SK-N-SH treated with all-trans-retinoic acid at 6 μM for 48 hours (cell line): ENCODE data around the gene RALGPS1.

ENCODE experiments used
- ATAC-seq: fragments of 200-7000 bp; cut with Tn5 transposase; 3 replicates; pipeline ENCODE4 v1.9.1; 2020; ENCODE audit warnings: mild to moderate bottlenecking, moderate library complexity
- ARNTL ChIP-seq: fragments of 450-650 bp; formaldehyde crosslinking; IDR thresholded peaks from 2 replicates; pipeline ENCODE4 v1.5.0; 2020; ENCODE audit warnings: low read depth, mild to moderate bottlenecking, moderate library complexity, borderline replicate concordance
- BACH2 ChIP-seq: fragments of 250-450 bp; sonication (Bioruptor Pico); IDR thresholded peaks from 2 replicates; pipeline ENCODE4 v1.9.0; 2021; ENCODE audit warnings: mild to moderate bottlenecking, borderline replicate concordance
- CSDC2 ChIP-seq: fragments of 250-450 bp; sonication (Bioruptor Pico); IDR thresholded peaks from 2 replicates; pipeline ENCODE4 v1.5.0; 2020; ENCODE audit warnings: mild to moderate bottlenecking, moderate library complexity
- ESRRG ChIP-seq: fragments of 250-450 bp; sonication (Bioruptor Pico); IDR thresholded peaks from 2 replicates; pipeline ENCODE4 v1.6.1; 2021; ENCODE audit warnings: mild to moderate bottlenecking
- GLIS3 ChIP-seq: fragments of 250-450 bp; sonication (Bioruptor Pico); IDR thresholded peaks from 2 replicates; pipeline ENCODE4 v1.5.0; 2020; ENCODE audit warnings: mild to moderate bottlenecking, moderate library complexity
- OSR1 ChIP-seq: fragments of 250-450 bp; sonication (Bioruptor Pico); IDR thresholded peaks from 2 replicates; pipeline ENCODE4 v1.8.0; 2022; ENCODE audit warnings: moderate library complexity, mild to moderate bottlenecking, inconsistent platforms
- PPARA ChIP-seq: fragments of 250-450 bp; sonication (Bioruptor Pico); IDR thresholded peaks from 2 replicates; pipeline ENCODE4 v1.5.0; 2020; ENCODE audit warnings: mild to moderate bottlenecking, borderline replicate concordance
- RARB ChIP-seq: fragments of 250-450 bp; sonication (Bioruptor Pico); IDR thresholded peaks from 2 replicates; pipeline ENCODE4 v1.8.0; 2021; ENCODE audit warnings: mild to moderate bottlenecking, moderate library complexity
- SNAI2 ChIP-seq: fragments of 250-450 bp; sonication (Bioruptor Pico); IDR thresholded peaks from 2 replicates; pipeline ENCODE4 v1.5.0; 2020; ENCODE audit warnings: mild to moderate bottlenecking, moderate library complexity
- TCF4 ChIP-seq: fragments of 250-450 bp; sonication (Bioruptor Pico); IDR thresholded peaks from 2 replicates; pipeline ENCODE4 v1.8.0; 2021; ENCODE audit warnings: mild to moderate bottlenecking, moderate library complexity, borderline replicate concordance
- TOX ChIP-seq: fragments of 250-450 bp; sonication (Bioruptor Pico); IDR thresholded peaks from 2 replicates; pipeline ENCODE4 v1.8.0; 2021; ENCODE audit warnings: mild to moderate bottlenecking, moderate library complexity, borderline replicate concordance
- ZC3H10 ChIP-seq: fragments of 250-450 bp; sonication (Bioruptor Pico); IDR thresholded peaks from 2 replicates; pipeline ENCODE4 v1.5.1; 2021; ENCODE audit warnings: mild to moderate bottlenecking, moderate library complexity
- ZFP3 ChIP-seq: fragments of 250-450 bp; sonication (Bioruptor Pico); IDR thresholded peaks from 2 replicates; pipeline ENCODE4 v1.5.0; 2020; ENCODE audit warnings: mild to moderate bottlenecking, moderate library complexity
- ZFP30 ChIP-seq: fragments of 450-650 bp; formaldehyde crosslinking; IDR thresholded peaks from 2 replicates; pipeline ENCODE4 v1.5.0; 2022; ENCODE audit warnings: mild to moderate bottlenecking, moderate library complexity
- ZNF565 ChIP-seq: fragments of 450-650 bp; formaldehyde crosslinking; conservative IDR thresholded peaks from 2 replicates; pipeline ENCODE4 v1.5.0; 2020; ENCODE audit warnings: low read depth, mild to moderate bottlenecking, moderate library complexity
- ZNF70 ChIP-seq: fragments of 450-650 bp; formaldehyde crosslinking; IDR thresholded peaks from 2 replicates; pipeline ENCODE4 v1.5.0; 2020; ENCODE audit warnings: mild to moderate bottlenecking, moderate library complexity
- ZNF8 ChIP-seq: fragments of 450-650 bp; formaldehyde crosslinking; IDR thresholded peaks from 2 replicates; pipeline ENCODE4 v1.5.0; 2020; ENCODE audit warnings: mild to moderate bottlenecking, moderate library complexity
- TF ChIP-seq, protein P1 (sequence below): fragments of 250-450 bp; sonication (Bioruptor Pico); IDR thresholded peaks from 2 replicates; pipeline ENCODE4 v1.8.0; 2021; ENCODE audit warnings: low read depth, mild to moderate bottlenecking, moderate library complexity, borderline replicate concordance
- TF ChIP-seq, protein P2 (sequence below): fragments of 250-450 bp; sonication (Bioruptor Pico); IDR thresholded peaks from 2 replicates; pipeline ENCODE4 v1.5.1; 2020; ENCODE audit warnings: low read depth, mild to moderate bottlenecking, moderate library complexity
- TF ChIP-seq, protein P3 (sequence below): fragments of 250-450 bp; sonication (Bioruptor Pico); IDR thresholded peaks from 2 replicates; pipeline ENCODE4 v1.5.0; 2020; ENCODE audit warnings: mild to moderate bottlenecking, moderate library complexity
- TF ChIP-seq, protein P4 (sequence below): fragments of 250-450 bp; sonication (Bioruptor Pico); IDR thresholded peaks from 2 replicates; pipeline ENCODE4 v1.5.1; 2021; ENCODE audit warnings: mild to moderate bottlenecking, moderate library complexity
- TF ChIP-seq, protein P5 (sequence below): fragments of 250-450 bp; sonication (Bioruptor Pico); IDR thresholded peaks from 2 replicates; pipeline ENCODE4 v1.8.0; 2020; ENCODE audit warnings: mild to moderate bottlenecking, moderate library complexity, borderline replicate concordance

The RALGPS1 gene

DNA sequence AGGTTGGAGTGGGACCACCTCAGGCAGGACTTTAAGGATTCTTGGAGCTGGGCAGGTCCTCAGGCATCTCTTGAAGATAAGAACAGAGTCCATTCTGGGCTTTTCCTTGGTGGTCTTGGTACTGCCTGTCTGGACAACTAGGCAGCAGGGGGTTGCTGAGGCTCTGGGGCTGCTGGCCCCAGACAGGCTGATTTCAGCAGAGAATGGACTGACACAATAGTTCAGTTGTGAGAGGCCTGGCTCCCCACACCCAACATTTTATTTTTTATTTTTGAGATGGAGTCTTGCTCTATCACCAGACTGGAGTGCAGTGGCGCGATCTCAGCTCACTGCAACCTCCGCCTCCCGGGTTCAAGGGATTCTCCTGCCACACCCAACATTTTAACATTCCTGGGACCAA lies 203.2 kb downstream of the RALGPS1 start:
- no peak for ATAC-seq
- TF ChIP-seq ZNF565 (CRISPR knock-in tag), result no peak
- TF ChIP-seq, protein P1, sequence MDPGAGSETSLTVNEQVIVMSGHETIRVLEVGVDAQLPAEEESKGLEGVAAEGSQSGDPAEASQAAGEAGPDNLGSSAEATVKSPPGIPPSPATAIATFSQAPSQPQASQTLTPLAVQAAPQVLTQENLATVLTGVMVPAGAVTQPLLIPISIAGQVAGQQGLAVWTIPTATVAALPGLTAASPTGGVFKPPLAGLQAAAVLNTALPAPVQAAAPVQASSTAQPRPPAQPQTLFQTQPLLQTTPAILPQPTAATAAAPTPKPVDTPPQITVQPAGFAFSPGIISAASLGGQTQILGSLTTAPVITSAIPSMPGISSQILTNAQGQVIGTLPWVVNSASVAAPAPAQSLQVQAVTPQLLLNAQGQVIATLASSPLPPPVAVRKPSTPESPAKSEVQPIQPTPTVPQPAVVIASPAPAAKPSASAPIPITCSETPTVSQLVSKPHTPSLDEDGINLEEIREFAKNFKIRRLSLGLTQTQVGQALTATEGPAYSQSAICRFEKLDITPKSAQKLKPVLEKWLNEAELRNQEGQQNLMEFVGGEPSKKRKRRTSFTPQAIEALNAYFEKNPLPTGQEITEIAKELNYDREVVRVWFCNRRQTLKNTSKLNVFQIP, result no peak
- TF ChIP-seq ZFP3, result no peak
- no peak for TF ChIP-seq ZC3H10 (CRISPR knock-in tag)
- TF ChIP-seq, protein P2, sequence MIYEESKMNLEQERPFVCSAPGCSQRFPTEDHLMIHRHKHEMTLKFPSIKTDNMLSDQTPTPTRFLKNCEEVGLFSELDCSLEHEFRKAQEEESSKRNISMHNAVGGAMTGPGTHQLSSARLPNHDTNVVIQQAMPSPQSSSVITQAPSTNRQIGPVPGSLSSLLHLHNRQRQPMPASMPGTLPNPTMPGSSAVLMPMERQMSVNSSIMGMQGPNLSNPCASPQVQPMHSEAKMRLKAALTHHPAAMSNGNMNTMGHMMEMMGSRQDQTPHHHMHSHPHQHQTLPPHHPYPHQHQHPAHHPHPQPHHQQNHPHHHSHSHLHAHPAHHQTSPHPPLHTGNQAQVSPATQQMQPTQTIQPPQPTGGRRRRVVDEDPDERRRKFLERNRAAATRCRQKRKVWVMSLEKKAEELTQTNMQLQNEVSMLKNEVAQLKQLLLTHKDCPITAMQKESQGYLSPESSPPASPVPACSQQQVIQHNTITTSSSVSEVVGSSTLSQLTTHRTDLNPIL (CRISPR knock-in tag), result no peak
- TF ChIP-seq, protein P3, sequence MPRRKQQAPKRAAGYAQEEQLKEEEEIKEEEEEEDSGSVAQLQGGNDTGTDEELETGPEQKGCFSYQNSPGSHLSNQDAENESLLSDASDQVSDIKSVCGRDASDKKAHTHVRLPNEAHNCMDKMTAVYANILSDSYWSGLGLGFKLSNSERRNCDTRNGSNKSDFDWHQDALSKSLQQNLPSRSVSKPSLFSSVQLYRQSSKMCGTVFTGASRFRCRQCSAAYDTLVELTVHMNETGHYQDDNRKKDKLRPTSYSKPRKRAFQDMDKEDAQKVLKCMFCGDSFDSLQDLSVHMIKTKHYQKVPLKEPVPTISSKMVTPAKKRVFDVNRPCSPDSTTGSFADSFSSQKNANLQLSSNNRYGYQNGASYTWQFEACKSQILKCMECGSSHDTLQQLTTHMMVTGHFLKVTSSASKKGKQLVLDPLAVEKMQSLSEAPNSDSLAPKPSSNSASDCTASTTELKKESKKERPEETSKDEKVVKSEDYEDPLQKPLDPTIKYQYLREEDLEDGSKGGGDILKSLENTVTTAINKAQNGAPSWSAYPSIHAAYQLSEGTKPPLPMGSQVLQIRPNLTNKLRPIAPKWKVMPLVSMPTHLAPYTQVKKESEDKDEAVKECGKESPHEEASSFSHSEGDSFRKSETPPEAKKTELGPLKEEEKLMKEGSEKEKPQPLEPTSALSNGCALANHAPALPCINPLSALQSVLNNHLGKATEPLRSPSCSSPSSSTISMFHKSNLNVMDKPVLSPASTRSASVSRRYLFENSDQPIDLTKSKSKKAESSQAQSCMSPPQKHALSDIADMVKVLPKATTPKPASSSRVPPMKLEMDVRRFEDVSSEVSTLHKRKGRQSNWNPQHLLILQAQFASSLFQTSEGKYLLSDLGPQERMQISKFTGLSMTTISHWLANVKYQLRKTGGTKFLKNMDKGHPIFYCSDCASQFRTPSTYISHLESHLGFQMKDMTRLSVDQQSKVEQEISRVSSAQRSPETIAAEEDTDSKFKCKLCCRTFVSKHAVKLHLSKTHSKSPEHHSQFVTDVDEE (CRISPR knock-in tag), result no peak
- TF ChIP-seq ESRRG, result no peak
- TF ChIP-seq CSDC2, result no peak
- no peak for TF ChIP-seq PPARA
- no peak for TF ChIP-seq ZFP30 (CRISPR knock-in tag)
- no peak for TF ChIP-seq GLIS3 (CRISPR knock-in tag)
- TF ChIP-seq TOX (CRISPR knock-in tag), result no peak
- no peak for TF ChIP-seq OSR1 (CRISPR knock-in tag)
- no peak for TF ChIP-seq RARB (CRISPR knock-in tag)
- no peak for TF ChIP-seq TCF4 (CRISPR knock-in tag)
- TF ChIP-seq ZNF70 (CRISPR knock-in tag), result no peak
- TF ChIP-seq, protein P4, sequence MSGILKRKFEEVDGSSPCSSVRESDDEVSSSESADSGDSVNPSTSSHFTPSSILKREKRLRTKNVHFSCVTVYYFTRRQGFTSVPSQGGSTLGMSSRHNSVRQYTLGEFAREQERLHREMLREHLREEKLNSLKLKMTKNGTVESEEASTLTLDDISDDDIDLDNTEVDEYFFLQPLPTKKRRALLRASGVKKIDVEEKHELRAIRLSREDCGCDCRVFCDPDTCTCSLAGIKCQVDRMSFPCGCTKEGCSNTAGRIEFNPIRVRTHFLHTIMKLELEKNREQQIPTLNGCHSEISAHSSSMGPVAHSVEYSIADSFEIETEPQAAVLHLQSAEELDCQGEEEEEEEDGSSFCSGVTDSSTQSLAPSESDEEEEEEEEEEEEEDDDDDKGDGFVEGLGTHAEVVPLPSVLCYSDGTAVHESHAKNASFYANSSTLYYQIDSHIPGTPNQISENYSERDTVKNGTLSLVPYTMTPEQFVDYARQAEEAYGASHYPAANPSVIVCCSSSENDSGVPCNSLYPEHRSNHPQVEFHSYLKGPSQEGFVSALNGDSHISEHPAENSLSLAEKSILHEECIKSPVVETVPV, result no peak
- TF ChIP-seq, all 23 proteins: peak for 0

DNA sequence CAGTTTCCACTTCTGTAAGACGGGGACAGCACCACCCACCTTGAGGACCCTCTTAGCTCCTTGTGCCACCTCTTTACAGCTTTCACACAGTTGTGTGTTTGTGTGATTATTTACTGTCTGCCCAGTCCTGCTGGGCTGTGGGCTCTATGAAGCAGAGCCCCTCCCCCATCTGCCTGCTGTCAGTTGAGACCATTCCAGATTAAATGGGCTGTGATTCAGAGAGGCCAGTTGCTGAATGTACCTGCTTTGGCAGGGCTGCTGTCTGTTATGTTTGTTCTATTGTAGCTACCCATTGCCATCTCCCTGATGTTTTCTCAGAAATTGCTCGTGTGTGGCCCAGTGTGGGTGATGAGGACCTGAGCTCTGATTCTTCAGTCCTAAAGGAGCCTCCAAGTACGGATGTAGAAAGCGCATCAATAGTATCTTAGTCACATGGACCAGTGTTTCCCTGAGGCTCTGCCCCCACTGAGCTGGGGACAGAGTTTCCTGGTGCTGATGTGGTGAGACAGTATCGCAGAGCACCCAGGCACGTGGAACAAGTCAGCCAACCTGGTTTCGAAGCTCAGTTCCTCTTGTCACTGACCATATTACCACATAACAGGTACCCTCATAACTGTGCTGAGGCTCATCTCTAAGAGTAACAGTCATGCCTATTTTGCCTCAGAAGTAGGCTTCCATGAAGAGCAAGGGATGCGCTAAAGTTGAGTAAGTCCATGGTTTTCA lies 204.2 kb downstream of the RALGPS1 start:
- no peak for ATAC-seq

DNA sequence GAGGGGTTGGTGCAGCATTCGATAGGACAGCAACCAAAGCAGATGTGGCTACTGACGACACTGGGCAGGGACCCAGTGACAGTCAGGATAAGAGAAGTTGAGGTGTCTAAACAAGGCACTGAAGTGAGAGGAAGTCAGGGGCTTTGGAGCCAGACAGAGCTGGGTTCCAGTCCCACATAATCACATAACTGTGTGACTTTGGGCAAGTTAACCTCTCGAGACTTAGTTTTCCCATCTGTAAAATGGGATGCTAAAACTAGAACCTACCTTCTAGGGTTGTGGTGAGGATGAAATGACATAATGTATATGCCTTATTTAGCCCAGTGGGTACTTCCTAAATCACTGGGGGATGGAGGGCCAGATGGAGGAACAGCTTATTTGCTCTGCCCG lies 204.7 kb downstream of the RALGPS1 start:
- ATAC-seq, result no peak
- TF ChIP-seq ZC3H10 (CRISPR knock-in tag) (no peak), ZNF565 (CRISPR knock-in tag) (no peak), SNAI2 (CRISPR knock-in tag) (no peak), GLIS3 (CRISPR knock-in tag) (no peak), BACH2 (CRISPR knock-in tag) (no peak), ZNF8 (no peak), PPARA (no peak), ARNTL (CRISPR knock-in tag) (no peak), OSR1 (CRISPR knock-in tag) (no peak), ZFP30 (CRISPR knock-in tag) (no peak)
- TF ChIP-seq, protein P1, result no peak
- TF ChIP-seq, protein P2 (CRISPR knock-in tag), result no peak

More for the DNA sequence above, 204.2 kb downstream of the RALGPS1 start:
- TF ChIP-seq OSR1 (CRISPR knock-in tag), result no peak
- TF ChIP-seq ZNF8, result no peak
- TF ChIP-seq, protein P5, sequence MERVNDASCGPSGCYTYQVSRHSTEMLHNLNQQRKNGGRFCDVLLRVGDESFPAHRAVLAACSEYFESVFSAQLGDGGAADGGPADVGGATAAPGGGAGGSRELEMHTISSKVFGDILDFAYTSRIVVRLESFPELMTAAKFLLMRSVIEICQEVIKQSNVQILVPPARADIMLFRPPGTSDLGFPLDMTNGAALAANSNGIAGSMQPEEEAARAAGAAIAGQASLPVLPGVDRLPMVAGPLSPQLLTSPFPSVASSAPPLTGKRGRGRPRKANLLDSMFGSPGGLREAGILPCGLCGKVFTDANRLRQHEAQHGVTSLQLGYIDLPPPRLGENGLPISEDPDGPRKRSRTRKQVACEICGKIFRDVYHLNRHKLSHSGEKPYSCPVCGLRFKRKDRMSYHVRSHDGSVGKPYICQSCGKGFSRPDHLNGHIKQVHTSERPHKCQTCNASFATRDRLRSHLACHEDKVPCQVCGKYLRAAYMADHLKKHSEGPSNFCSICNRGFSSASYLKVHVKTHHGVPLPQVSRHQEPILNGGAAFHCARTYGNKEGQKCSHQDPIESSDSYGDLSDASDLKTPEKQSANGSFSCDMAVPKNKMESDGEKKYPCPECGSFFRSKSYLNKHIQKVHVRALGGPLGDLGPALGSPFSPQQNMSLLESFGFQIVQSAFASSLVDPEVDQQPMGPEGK (CRISPR knock-in tag), result no peak
- TF ChIP-seq ZNF70 (CRISPR knock-in tag), result no peak
- no peak for TF ChIP-seq TCF4 (CRISPR knock-in tag)
- TF ChIP-seq ARNTL (CRISPR knock-in tag), result no peak
- TF ChIP-seq, all 23 proteins: peak for 0
